ENCODE results near the gene RPL35. TPM values are rescaled to one million over a fixed set of nuclear protein-coding genes. Genes with fewer than 3 reads are reported as not detected.

RPL35 gene
- total RNA-seq (2022; extraction: Qiagen RNA extraction; ENCODE audit: low read depth) = 2,738 to 3,137 TPM (median 2,853 TPM) in 5 replicates

GRCh38 chr9:124861342-124862229 lies at the start of gene RPL35, which contains the start of gene ARPC5L:
RPL35 (minus strand) TSS chr9:124861957; CDS start chr9:124861912, 45 bp downstream.
ARPC5L (plus strand) TSS chr9:124862130; CDS start chr9:124869291, 7,161 bp downstream.

GRCh38 chr9:124852829-124853531 lies 8.8 kb downstream of the RPL35 start, which contains the start of gene WDR38:
WDR38 (plus strand) TSS chr9:124853460; CDS start chr9:124853532, 72 bp downstream.

Other genes with a start within 250 kb of the RPL35 start
- 1.0 to 2.2 TPM (median 1.7 TPM) in 5 replicates for gene NR6A1, start 90.6 kb downstream of the RPL35 start, total RNA-seq (2022; extraction: Qiagen RNA extraction; ENCODE audit: low read depth)
- gene OLFML2A, start 84.8 kb downstream of the RPL35 start, total RNA-seq (2022; extraction: Qiagen RNA extraction; ENCODE audit: low read depth) = 15.5 to 24.4 TPM (median 18.2 TPM) in 5 replicates
- 0.12 to 0.17 TPM (median 0.14 TPM) in 3 of 5 replicates, not detected in the others for gene WDR38, start 8.5 kb downstream of the RPL35 start, total RNA-seq (2022; extraction: Qiagen RNA extraction; ENCODE audit: low read depth)
- 60.1 to 78.6 TPM (median 76.5 TPM) in 5 replicates for gene ARPC5L, start 173 bp upstream of the RPL35 start, total RNA-seq (2022; extraction: Qiagen RNA extraction; ENCODE audit: low read depth)
- 9.7 to 12.3 TPM (median 11.0 TPM) in 5 replicates for gene GOLGA1, start 79.1 kb upstream of the RPL35 start, total RNA-seq (2022; extraction: Qiagen RNA extraction; ENCODE audit: low read depth)